Cerebellar cortex (tissue), 1 donor: ENCODE data around the gene COLGALT1.
"Not testable (repeated sequence)": the region's sequence is repeated elsewhere in the genome, so short reads cannot be mapped to it uniquely, and the experiment has no call there.

Source experiments
- DNase-seq: peaks from one replicate; pipeline ENCODE4 v3.0.0-alpha.2; 2015; ENCODE audit warnings: low spot score

COLGALT1 gene

DNA sequence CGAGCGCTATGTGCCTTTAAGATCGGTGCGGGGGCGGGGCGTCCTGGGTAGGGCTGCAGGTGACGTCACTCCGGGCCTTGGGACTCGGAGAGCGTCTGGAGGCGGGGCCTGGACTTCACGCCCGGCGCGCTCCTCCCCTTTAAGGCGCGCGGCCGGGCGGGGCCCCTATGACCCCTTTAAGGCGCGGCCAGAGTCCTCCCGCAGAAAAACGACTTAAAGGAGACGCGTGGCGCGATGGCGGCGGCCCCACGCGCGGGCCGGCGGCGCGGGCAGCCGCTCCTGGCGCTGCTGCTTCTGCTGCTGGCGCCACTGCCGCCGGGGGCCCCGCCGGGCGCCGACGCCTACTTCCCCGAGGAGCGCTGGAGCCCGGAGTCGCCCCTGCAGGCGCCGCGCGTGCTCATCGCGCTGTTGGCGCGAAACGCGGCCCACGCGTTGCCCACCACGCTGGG is at the start of gene COLGALT1:
TSS of gene COLGALT1 (plus strand) at position 170 of the 449 bp plus-strand sequence. CDS start at position 235, 65 bp downstream.
- DNase-seq = peak; percentile 99

DNA sequence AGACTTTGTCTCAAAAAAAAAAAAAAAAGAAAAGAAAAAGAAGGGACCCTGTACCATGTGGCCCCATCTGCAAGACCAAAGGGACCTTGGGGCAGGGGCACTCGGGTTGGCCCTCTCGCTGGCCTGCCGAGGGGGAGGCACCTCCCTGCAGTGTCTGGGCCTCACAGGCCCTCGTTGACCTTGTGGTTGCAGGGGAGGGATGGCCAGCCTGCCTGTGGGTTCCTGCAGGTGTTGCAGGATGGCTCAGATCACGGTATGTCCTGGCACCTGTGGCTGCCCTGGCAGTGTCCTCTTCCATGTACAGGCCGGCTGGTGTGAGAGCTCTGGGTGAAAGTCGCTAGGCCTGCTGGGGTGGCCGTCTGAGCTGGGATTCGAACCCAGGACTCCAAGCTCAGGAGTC is 48.7 kb upstream of the COLGALT1 start:
- no peak for DNase-seq

DNA sequence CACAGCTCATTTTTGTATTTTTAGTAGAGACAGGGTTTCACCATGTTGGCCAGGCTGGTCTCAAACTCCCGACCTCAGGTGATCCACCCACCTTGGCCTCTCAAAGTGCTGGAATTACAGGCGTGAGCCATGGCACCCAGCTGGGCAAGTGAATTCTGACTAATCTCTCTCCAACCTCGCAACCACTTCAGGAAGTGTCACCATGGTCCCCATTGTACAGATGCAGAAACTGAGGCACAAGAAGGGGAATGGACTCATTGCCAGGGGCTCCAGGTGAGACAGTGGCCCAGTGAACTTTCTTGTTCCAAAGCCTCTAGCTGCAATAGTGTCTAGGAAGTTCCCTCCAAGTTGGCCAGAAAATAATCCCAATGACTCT is 46.9 kb upstream of the COLGALT1 start:
- DNase-seq = not testable (repeated sequence)

DNA sequence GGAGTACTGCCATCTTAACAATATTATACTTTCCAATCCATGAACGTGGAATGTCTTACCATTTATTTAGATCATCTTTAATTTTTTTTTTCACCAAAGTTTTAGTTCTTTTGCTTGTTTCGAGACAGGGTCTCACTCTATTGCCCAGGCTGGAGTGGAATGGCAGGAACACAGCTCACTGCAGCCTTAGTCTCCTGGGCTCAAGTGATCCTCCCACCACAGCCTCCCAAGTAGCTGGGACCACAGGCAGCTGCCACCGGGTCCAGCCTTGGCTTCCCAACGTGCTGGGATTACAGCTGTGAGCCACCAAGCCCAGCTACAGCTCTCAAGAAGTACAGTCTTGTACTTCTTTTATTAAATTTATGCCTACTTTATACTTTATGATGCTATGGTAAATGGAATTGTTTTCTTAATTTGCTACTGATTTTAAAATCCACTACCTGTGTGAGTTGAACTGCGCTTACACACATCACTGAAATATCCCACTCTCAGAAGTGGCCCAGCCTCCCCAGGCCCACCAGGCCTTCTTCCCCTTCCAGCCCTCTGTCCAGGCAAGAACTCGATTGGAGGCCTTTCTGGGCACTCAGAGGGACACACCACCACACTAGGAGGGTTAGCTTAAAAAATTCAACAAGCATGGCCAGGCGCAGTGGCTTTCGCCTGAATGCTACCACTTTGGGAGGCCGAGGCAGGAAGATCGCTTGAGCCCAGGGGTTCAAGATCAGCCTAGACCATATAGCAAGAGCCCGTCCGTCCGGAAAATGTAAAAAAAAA is 45.0 kb upstream of the COLGALT1 start:
- no peak for DNase-seq

DNA sequence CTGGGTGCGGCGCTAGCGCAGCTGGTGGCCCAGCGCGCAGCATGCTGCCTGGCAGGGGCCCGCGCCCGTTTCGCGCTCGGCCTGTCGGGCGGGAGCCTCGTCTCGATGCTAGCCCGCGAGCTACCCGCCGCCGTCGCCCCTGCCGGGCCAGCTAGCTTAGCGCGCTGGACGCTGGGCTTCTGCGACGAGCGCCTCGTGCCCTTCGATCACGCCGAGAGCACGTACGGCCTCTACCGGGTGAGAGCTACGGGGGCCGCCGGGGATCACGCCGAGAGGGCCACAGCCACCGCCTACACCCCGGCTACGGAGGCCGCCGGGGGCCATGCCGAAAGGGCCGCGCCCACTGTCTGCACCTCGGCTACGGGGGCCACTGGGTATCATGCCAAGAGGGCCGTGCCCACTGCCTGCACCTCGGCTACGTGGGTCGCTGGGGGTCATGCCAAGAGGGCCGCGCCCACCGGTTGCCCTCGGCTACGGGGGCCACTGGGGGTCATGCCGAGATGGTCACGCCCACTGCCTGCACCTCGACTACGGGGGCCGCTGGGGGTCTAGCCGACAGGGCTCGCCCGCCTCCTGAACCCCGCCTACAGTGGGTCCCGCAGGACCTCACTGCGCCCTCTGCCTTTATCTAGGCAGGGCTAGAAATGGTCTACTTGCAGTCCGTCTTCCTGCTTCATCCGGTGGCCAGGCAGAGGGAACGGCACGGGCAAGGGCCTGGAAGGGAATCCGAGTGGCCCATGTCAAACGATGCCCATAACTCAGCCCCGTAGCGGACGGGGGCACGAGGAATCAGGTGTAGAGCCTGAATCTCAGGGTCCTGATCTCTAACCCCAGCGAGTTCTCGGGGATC is 43.5 kb upstream of the COLGALT1 start:
- peak; percentile 81 for DNase-seq

DNA sequence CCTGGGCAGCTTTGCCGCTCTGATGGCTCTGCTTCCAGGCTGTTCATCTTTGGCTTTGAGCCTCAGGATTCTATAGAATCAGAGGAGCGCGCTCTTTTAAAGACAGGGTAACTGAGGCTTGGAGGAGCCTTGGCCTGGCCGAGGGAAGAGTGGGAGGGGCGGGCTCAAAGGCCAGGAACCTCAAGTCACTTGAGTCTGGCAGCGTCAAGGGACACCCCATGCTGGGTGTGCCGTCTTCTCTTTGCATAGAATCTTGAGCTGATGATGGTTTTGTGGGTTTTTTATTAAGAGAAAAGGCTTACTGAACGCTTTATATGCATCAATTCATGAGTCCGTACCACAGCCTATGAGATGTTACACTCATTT is 42.9 kb upstream of the COLGALT1 start:
- DNase-seq = no peak

DNA sequence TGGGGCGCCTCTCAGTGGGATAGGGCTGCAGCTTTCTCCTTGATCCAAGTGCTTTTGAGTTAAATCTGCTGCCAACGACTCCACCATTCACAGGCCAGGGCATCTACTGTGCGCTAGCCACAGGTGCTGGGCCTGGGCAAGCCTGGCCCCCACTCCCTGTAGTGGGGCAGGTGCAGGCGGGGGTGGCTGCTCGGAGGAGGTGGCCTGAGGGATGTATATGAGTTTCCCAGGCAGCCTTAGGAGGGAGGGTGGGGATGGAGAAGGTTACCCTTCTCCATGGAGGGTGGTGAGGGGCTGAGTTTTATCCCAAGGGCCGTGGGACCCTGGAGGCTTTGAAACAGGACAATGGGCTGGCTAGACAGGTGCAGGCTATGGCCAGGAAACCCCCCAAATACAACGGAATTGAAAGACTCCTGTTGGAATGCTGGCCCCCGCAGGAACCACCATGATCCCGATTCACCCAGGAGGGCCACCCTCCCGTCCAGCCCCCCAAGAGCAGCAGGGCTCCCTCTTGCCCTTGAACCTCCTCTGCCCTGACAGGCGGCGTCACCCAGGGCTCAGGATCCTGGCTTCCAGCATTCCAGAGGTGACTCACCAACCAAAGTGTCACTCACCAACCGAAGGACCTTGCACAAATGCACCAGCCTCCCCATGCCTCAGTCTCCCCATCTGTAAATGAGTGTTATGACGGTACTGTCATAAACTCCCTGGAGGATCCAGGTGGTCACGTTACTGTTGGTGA is 39.9 kb upstream of the COLGALT1 start:
- no peak for DNase-seq

DNA sequence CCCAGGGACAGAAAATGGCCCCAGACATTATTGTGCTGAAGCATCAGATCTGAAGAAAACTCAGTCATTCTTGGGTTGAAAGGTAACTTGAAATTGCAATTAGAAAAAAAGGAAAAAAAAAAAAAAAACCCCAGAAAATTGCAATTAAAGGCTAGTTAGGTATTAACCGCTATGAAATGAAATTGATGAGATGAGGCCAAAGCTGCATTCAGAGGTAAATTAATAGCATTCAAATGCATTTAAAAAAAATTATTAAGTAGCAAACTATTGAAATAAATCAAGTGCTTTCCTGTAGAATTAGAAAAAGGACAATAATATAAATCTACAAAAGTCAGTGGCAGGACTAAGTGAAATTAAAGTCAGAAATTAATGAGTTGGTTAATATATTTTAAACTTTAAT is 37.6 kb upstream of the COLGALT1 start:
- DNase-seq = no peak

DNA sequence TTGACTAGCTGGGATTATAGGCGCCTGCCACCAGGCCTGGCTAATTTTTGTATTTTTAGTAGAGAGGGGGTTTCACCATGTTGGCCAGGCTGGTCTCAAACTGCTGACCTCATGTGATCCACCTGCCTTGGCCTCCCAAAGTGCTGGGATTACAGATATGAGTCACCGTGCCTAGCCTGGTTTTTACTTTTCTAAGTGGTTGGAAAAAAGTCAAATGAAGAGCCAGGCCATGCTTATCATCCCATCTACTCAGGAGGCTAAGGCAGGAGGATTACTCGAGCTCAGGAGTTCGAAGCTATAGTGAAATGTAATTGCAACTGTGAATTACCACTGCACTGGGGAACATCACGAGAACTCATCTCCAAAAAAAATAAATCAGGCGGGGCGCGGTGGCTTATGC is 36.8 kb upstream of the COLGALT1 start:
- DNase-seq = not testable (repeated sequence)

DNA sequence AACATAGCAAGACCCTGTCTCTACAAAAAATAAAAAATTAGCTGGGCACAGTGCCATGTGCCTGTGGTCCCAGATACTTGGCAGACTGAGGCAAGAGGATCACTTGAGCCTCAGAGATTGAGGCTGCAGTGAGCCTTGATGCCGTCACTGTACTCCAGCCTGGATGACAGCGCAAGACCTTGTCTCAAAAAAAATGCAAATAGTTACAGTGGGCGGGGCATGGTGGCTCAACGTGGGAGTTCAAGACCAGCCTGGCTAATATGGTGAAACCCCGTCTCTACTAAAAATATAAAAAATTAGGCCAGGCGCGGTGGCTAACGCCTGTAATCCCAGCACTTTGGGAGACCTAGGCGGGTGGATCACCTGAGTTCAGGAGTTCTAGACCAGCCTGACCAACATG is 35.5 kb upstream of the COLGALT1 start:
- no peak for DNase-seq

DNA sequence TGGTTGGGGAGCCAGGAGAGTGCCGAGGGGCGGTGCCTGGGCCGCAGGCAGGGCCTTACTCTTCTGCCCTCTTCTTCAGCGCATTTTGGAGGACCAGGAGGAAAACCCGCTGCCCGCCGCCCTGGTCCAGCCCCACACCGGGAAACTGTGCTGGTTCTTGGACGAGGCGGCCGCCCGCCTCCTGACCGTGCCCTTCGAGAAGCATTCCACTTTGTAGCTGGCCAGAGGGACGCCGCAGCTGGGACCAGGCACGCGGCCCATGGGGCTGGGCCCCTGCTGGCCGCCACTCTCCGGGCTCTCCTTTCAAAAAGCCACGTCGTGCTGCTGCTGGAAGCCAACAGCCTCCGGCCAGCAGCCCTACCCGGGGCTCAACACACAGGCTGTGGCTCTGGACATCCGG is 34.6 kb upstream of the COLGALT1 start:
- no peak for DNase-seq

DNA sequence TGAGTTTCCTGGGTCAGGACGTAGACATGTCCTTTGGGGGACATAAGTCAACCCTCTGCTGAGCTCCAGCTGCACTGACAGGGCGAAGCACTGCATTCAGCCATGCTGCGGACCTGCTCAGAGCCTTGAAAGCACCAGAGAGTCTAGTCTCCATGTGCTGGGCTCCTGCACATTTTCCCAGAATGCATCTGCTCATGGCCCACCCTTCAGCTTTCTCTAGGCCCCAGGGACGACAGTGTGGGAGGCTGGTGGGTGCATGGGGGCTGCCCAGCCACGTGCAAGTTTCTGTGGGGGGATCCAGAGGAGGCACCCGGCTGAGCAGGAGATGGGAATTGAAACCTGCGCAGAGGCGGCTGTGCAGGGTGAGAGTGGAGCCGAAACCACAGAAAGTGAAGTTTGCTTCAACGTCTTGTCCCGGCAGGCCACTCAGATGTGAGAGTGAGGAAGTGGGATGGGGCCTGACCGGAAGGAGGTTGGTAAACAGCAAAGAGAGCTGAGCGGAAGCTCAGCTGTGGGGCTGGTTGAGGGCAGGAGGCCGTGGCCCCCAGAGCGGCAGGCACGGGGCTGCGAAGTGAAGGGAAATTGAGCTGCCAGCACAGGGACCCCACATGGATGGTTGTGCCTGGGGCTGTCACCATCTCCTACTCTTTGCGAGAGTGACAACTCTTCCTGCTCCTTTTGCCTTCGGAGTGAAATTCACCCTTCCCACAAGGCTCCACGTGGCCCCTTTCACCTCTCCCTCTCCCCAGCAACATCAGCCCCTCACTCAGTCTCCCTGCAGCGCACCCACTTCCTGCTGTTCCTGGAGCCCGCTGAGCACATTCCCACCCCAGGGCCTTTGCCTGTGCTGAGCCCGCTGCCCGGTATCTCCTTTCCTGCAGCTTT is 32.2 kb upstream of the COLGALT1 start:
- DNase-seq = no peak

DNA sequence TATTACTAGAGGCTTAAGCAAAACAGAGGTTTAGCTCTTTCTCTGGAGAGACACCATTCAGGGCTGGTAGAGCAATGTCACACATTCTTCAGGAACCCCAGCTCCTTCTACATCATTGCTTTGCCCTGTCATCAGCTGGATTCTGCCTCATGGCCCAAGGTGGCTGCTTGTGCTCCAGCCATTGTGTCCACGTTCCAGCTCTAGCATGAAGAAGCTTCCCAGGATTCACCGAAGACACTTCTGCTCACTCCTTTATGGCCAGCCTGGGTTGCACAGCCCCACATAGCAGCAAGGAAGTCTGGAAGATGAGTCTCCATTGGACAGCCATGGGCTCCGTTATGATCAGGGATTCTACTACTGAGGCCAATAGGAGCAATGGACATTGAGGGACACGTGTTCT is 30.8 kb upstream of the COLGALT1 start:
- no peak for DNase-seq

DNA sequence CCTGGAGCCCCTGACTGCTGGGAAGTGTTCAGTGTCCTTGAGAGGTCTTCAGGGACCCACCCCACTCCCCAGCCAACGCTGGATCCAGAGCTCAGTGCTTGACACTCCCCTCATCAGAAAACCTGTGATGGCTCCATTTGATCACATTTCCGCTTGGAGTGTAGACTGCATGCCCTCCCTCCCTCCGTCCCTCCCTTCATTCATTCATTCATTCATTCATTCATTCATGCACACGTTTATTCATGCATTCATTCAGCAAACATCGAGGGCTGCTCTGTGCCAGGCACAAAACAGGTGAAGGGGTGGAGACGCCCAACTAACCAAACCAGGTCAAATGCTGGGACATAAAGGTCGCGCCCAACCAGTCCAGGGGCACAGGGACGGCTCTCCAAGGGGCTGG is 30.3 kb upstream of the COLGALT1 start:
- no peak for DNase-seq

DNA sequence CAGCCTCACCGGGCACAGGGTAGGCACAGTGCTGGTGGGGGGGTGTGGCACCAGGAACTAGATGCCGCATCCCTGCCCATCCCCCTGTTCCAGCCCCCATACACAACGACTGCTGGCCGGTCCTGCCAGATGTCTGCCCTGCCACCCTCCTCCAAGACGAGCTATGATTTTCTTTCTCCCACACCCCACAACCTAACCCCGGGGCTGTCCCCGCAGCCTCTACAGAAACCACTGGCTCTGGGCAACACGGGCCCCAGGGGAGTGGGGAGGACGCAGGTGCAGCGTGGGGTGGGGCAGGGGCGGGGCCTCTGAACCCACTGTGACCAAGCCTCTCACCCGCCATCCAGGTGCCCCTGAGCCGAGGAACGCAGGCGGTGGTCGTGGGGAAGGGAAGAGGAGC is 28.5 kb upstream of the COLGALT1 start:
- DNase-seq = no peak

DNA sequence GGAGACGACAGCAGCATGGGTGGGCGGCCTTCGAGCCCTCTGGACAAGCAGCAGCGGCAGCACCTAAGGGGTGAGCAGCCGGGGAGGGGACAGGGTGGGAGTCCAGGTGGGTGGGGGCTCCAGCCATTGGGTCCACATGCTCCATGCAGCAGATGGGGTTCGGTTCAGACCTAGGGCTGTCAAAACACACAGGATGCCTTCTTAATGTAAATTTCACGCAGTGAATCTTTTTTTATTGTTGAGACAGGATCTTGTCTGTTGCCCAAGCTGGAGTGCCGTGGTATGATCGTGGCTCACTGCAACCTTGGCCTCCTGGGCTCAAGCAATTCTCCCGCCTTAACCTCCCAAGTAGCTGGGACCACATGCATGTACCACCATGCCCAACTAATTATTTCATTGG is 28.1 kb upstream of the COLGALT1 start:
- DNase-seq = no peak

DNA sequence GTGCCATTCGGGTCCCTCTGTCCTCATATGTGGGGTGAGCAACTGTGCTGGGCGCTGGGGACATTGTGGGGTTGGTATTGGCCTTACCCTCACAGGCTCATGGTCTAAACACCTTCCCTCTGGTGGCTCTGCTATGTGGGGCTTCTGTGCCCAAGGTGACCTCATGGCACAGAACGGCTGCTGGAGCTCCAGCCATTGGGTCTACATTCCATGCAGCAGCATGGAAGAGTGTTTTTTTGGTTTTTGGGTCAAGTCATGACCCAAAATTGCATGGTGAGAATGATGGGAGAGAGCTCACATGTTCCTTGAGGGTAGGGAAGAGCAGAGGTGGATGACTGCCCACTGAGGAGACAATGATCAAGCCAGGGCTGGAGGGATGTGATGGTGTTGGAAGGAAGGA is 26.8 kb upstream of the COLGALT1 start:
- DNase-seq = no peak

DNA sequence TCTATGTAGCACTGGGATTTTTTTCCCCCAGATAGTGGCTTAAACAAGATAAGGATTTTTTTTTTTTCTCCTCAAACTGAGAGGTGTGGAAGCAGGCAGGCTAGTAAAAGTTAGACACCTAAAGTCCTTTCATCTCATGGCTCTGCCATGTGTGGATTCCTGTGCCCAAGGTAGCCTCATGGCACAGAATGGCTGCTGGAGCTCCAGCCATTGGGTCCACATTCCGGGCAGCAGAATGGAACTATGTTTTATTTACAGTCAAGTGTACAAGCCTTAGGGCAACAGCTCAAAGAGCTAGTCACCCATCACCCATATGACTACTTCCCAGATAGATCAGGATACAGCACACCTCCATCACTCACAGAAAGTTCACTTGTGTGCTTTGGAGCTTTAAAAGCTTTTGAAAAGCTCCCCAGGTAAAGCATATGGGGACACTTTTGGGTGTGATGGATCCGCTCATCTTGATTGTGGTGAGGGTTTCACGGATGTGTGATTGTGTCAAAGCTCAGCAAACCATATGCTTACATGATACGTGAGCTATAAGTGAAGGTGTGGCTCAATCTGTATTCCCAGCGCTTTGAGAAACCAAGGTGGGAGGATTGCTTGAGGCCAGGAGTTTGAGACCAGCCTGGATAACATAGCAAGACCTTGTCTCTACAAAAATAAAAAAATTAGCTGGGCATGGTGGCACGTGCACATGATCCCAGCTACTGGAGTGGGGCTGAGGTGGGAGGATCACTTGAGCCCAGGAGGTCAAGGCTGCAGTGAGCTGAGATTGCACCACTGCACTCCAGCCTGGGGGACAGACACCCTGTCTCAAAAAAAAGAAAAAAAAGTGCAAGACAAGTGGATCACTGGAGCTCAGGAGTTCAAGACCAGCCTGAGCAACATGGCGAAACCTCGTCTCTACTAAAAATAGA is 25.9 kb upstream of the COLGALT1 start:
- DNase-seq = no peak

DNA sequence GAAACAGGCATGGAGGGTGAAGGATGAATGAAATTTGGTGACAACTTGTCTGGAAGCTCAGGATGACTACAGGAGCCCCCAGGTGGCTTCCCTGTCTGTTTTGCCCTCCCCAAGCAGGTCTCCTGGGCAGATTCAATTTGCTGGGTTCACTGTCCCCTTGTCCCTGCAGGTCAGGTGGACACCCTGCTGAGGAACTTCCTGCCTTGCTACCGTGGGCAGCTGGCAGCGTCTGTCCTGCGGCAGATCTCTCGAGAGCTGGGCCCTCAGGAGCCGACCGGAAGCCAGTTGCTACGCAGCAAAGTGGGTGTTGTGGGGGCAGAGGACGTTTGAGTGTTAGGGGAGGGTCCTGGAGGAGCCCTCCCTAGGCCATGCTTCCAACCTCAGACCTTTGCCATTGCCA is 24.9 kb upstream of the COLGALT1 start:
- no peak for DNase-seq

DNA sequence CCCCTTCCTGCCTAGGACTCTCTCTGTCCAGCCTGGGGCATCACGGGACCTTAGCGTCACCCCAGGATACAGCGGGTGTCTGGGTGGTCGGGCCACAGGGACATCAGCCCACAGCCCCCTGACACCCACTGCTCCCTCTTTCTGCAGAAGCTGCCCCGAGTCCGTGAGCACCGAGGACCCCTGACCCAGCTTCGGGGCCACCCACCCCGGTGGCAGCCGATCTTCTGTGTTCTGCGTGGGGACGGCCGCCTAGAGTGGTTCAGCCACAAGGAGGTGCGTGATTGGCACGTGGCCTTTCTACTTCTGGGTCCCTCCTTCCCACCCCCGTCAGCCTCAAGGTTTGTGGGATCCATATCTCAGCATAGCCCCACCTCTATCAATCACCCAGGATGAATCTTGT is 23.3 kb upstream of the COLGALT1 start:
- DNase-seq = no peak

DNA sequence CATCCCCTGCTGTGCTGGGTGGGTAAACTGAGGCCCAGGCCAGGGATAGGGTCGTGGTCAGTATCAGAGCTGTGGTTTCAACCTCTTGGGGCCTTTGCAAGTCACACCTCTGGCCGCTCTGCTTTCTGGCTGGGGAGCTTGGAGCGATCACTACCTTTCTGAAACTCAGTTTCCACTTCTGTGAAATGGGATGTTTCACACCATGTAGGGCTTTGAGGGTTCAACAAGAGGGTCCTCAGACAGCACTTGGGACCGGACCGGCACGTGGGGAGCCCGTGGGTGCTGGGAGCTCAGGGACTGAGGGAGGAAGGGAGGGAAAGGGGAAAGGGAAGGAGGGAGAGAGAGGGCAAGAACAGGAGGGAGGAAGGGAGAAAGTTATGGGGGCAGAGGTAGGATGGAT is 22.9 kb upstream of the COLGALT1 start:
- no peak for DNase-seq
